ENCODE results near the gene TNNI2.

TNNI2 gene

GRCh38 chr11:1847006-1847735, 8.4 kb downstream of the TNNI2 start:
- DNase-seq (ENCODE audit: low spot score): no peak

- no peak for DNase-seq (ENCODE audit: low spot score)
Measured at GRCh38 chr11:1847926-1848639, 9.3 kb downstream of the TNNI2 start.

- DNase-seq (ENCODE audit: low spot score): no peak
Measured at GRCh38 chr11:1848640-1849430, 10.1 kb downstream of the TNNI2 start.

GRCh38 chr11:1851468-1852180, 12.8 kb downstream of the TNNI2 start:
- DNase-seq (ENCODE audit: low spot score): no peak

GRCh38 chr11:1852271-1852876, 13.6 kb downstream of the TNNI2 start:
- DNase-seq (ENCODE audit: low spot score): no peak

- DNase-seq (ENCODE audit: low spot score): no peak
Measured at GRCh38 chr11:1852877-1853276, 14.1 kb downstream of the TNNI2 start, which contains the start of gene LSP1. TSS of gene LSP1 (plus strand) at chr11:1853084. CDS start at chr11:1853145, 61 bp downstream.

GRCh38 chr11:1853376-1854131, 14.8 kb downstream of the TNNI2 start:
- no peak for DNase-seq (ENCODE audit: low spot score)

- DNase-seq (ENCODE audit: low spot score): no peak
Measured at GRCh38 chr11:1854132-1854948, 15.6 kb downstream of the TNNI2 start.

- DNase-seq (ENCODE audit: low spot score): no peak
Measured at GRCh38 chr11:1854949-1855885, 16.4 kb downstream of the TNNI2 start.

GRCh38 chr11:1855886-1856265, 17.1 kb downstream of the TNNI2 start:
- no peak for DNase-seq (ENCODE audit: low spot score)

GRCh38 chr11:1856306-1857005, 17.7 kb downstream of the TNNI2 start:
- no peak for DNase-seq (ENCODE audit: low spot score)

- DNase-seq (ENCODE audit: low spot score): no peak
Measured at GRCh38 chr11:1857064-1857463, 18.3 kb downstream of the TNNI2 start.

GRCh38 chr11:1858154-1858553, 19.4 kb downstream of the TNNI2 start:
- DNase-seq (ENCODE audit: low spot score): no peak

GRCh38 chr11:1858576-1858975, 19.8 kb downstream of the TNNI2 start:
- no peak for DNase-seq (ENCODE audit: low spot score)

- DNase-seq (ENCODE audit: low spot score): no peak
Measured at GRCh38 chr11:1859004-1859403, 20.2 kb downstream of the TNNI2 start.

- DNase-seq (ENCODE audit: low spot score): no peak
Measured at GRCh38 chr11:1860108-1860507, 21.3 kb downstream of the TNNI2 start.

- DNase-seq (ENCODE audit: low spot score): no peak
Measured at GRCh38 chr11:1861435-1862411, 22.9 kb downstream of the TNNI2 start.

Data from AG20443 (cell line).